GM18511 (cell line): ENCODE data around the gene PRH2.

Source experiments
- ATAC-seq: cut with Tn5 transposase; IDR thresholded peaks from one replicate; pipeline ENCODE4 v1.9.1; 2021; ENCODE audit warnings: mild to moderate bottlenecking, moderate library complexity; ENCODE audit not compliant: unreplicated experiment

The PRH2 gene

GRCh38 chr12:10928746-10929286, at the start of gene PRH2:
Gene PRH2, plus strand, starts transcription at chr12:10929236. Its CDS starts 38 bp downstream, at chr12:10929274.
- ATAC-seq = no peak

- ATAC-seq = no peak
These were observed 44.8 kb upstream of the PRH2 start, which contains the start of gene PRH1 for GRCh38 chr12:10884086-10884725. Gene PRH1, minus strand, starts transcription at chr12:10884255. Its CDS starts 38 bp downstream, at chr12:10884217.

GRCh38 chr12:10889226-10889625, 39.8 kb upstream of the PRH2 start:
- ATAC-seq = no peak

DNA sequence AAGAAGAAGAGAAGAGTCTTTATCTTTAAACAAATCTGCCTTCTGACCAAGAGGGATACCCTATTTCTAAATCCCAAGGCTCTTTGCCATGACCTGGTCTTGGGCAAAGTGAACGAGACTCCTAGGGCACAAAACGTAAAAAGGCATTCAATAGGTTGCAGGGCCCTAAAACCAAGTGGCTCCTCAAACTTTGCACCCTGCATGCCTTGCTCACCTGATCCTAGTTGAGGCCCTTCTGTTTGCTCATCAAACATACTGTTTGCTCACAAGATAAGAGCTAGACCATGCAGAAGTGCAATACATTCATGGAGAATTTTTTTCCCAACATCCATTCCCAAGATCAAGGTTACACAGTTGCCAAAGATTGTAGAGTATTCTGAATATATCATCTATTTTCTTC, 37.1 kb upstream of the PRH2 start:
- ATAC-seq = no peak

GRCh38 chr12:10896854-10897253, 32.2 kb upstream of the PRH2 start:
- ATAC-seq = no peak

GRCh38 chr12:10900530-10900929, 28.5 kb upstream of the PRH2 start:
- no peak for ATAC-seq

DNA sequence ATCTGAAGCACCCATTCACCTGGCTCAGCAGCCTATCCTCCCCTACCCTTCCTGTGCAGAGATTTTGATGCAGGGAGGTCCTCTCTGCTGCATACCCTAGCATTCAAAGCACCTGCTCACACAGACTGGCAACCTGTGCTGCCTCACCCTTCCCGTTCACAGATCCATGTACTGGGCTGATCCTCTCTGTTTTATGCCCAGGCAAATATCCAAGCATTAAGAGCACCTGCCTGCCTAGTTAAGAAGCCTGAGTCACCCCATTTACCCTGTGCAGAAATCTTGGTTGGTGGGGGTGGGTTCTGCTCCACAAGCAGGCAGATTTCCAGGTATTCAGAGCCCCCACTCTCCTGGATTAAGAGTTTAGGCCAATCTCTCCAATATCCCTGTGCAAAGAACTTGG, 28.1 kb upstream of the PRH2 start:
- no peak for ATAC-seq

DNA sequence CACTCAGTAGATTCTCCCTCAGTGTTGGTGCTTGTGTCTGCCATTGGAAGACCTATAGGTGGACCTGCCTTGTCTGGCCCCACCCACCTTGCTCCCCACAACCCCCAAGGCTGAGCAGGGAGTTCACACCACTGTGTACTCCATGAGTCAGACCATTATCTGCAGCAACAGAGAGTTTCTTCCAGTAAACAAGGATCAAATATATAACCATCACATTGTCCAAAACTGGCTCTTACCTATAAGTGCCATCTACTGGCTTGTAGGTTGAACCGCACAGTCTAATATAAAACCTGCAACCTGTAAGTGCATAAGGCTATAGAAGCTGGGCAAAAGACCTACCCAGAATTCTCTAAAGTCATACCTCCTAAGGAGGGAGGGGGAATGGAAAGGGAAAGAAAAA, 27.6 kb upstream of the PRH2 start:
- ATAC-seq = no peak

- no peak for ATAC-seq
These were observed 24.4 kb upstream of the PRH2 start for GRCh38 chr12:10904686-10905085.

- no peak for ATAC-seq
These were observed 19.6 kb upstream of the PRH2 start, which contains the start of gene TAS2R13 for GRCh38 chr12:10909462-10909861. Gene TAS2R13, minus strand, starts transcription at chr12:10909562. Its CDS starts 264 bp downstream, at chr12:10909298.

GRCh38 chr12:10910380-10910779, 18.7 kb upstream of the PRH2 start:
- ATAC-seq = no peak

GRCh38 chr12:10919809-10920208, 9.2 kb upstream of the PRH2 start:
- ATAC-seq = no peak

DNA sequence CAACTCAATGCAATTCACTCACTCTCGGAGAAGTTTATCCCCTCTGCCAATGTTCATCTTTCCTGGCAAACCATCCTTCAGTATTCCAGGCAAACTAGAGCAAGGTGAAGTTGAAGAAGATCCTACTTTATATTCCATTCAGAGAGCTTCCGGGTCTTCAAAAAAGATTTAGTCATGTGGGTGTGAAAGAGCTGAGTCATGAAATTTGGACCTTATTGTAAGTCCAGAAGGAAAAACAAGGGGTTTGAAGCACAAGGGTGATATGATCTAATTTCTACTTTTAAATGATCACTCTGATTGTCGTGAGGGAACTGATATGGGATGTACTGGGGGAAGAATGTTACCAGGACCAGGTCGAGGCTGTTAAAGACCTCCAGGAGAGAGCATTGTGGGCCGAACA, 2.8 kb upstream of the PRH2 start:
- no peak for ATAC-seq

DNA sequence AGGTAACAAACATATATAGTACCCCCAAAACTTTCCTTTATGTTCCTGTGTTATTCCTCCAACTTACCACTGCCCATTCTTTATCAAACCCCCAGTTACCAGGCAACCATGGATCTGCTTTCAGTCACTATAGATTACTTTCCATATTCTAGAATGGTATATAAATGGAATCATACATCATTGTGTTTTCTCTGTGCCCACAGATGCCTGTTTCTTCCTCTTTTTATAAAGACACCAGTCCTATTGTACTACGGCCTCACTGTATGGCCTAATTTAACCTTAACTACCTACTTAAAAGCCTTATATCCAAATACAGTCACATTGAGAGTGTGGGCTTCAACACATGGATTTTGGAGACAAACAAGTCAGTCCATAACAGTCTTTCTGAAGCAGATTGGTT, 7.5 kb downstream of the PRH2 start:
- no peak for ATAC-seq

DNA sequence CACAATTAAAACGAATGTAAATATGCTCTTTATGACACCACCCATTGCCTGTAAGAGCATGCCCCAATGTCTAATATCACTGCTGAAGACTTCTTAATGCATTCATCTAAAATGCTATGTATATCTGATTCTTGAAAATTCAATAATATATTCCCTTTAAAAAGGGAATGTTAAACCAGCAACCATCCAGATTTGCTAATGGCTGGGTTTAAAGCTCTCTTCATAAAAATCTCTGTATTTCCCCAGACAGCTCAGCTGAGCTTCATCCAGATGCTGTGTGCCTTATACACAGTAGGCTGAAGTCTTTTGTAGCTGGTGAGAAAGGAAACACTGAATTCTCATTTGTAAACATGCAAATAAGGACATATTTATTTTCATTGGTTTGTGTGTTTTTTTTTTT, 10.1 kb downstream of the PRH2 start, which contains the start of gene TAS2R14:
TSS of gene TAS2R14 (minus strand) at position 101 of the 400 bp plus-strand sequence. CDS start at position 45, 56 bp downstream.
- no peak for ATAC-seq

GRCh38 chr12:10940389-10940788, 11.4 kb downstream of the PRH2 start:
- ATAC-seq = no peak

DNA sequence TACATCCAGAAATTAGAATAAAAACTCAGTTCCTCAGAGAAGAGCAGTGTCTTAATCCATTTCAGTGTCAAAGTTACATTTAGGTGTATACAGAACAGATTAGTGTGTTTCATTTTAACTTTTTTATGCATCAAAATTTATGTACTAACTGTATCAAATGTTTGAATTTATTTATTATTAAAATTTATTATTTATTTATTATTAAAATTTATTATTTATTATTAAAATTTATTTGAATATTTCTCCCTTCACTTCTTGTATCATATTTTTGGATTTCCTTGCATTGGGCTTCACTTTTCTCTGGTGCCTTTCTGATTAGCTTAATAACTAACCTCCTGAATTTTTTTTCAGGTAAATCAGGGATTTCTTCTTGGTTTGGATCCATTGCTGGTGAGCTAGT, 12.3 kb downstream of the PRH2 start:
- ATAC-seq = no peak

GRCh38 chr12:10941916-10942607, 13.0 kb downstream of the PRH2 start:
- no peak for ATAC-seq

- no peak for ATAC-seq
These were observed 14.1 kb downstream of the PRH2 start for GRCh38 chr12:10943167-10943566.

- no peak for ATAC-seq
These were observed 23.6 kb downstream of the PRH2 start for GRCh38 chr12:10952645-10953044.

GRCh38 chr12:10956085-10956484, 27.0 kb downstream of the PRH2 start:
- ATAC-seq = no peak

DNA sequence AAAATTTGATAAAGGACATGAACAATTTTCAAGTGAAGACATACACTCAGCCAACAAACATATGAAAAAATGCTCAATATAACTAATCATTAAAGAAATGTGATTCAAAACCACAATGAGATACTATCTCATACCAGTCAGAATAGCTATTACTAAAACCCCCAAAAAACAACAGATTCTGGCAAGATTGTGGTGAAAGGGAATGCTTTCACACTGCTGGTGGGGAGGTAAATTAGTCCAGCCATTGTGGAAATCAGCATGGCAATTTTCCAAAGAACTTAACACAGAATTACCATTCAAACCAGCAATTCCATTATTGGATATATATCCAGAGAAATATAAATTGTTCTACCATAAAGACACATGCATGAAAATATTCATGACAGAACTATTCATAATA, 28.7 kb downstream of the PRH2 start:
- ATAC-seq = no peak
